SK-N-SH (cell line): ENCODE measurements around the gene PDZRN4. TPM values are rescaled to one million over a fixed set of nuclear protein-coding genes. Genes with fewer than 3 reads are reported as not detected.
A peak's percentile ranks its signal among the peaks of the same experiment; 100 is the strongest.

ENCODE experiments used
- CTCF ChIA-PET: fragments of 300-600, 350-600 bp; formaldehyde crosslinking; extraction: SDS; loops from one replicate; lab custom pipeline; 2021; lab: Yijun Ruan, JAX
- POLR2A ChIA-PET: fragments of 350-600 bp; sonication (Branson Sonifier 250); formaldehyde crosslinking; extraction: SDS; loops from one replicate; lab custom pipeline; 2020; ENCODE audit warnings: antibody characterized with exemption, inconsistent platforms; lab: Yijun Ruan, JAX
- DNase-seq: peaks from one replicate; pipeline ENCODE4 v3.0.0; 2012
- H2AFZ ChIP-seq: fragments of 200-600 bp; sonication (generic); 2 replicates; pipeline ENCODE4 v1.8.1; 2016; ENCODE audit warnings: antibody characterized with exemption, mild to moderate bottlenecking, low read depth
- H3F3A ChIP-seq: fragments of 200-600 bp; sonication (generic); replicated peaks from 2 replicates; pipeline ENCODE3; 2016; ENCODE audit warnings: antibody characterized with exemption, mild to moderate bottlenecking; ENCODE audit not compliant: insufficient read depth
- H3K27ac ChIP-seq, 2 experiments: fragments of 200-500 bp in 1 of 2; fragments of 200-600 bp in 1 of 2; sonication (Bioruptor generic) in 1 of 2; sonication (generic), shearing (Covaris generic) in 1 of 2; 2 replicates each; pipeline versions ENCODE4 v1.5.1 to v1.6.1; 2014 to 2016; ENCODE audit warnings: low read depth in 2 of 2, inconsistent platforms in 1 of 2, low read length in 1 of 2, mild to moderate bottlenecking in 1 of 2, mixed read lengths in 1 of 2
- H3K27me3 ChIP-seq: fragments of 200-600 bp; sonication (generic), shearing (Covaris generic); 2 replicates; pipeline ENCODE4 v1.6.1; 2016; ENCODE audit warnings: mixed run types; ENCODE audit not compliant: insufficient read depth
- H3K36me3 ChIP-seq, 2 experiments: fragments of 200-500 bp in 1 of 2; fragments of 200-600 bp in 1 of 2; sonication (Bioruptor generic) in 1 of 2; sonication (generic) in 1 of 2; replicated peaks in 1 of 2; 2 replicates each; pipeline versions ENCODE3 to v1.5.1; 2014 to 2016; ENCODE audit warnings: low read length in 1 of 2, mild to moderate bottlenecking in 1 of 2; ENCODE audit not compliant: insufficient read depth in 2 of 2, control insufficient read depth in 1 of 2
- H3K4me1 ChIP-seq, 2 experiments: fragments of 200-500 bp in 1 of 2; fragments of 200-600 bp in 1 of 2; sonication (Bioruptor generic) in 1 of 2; sonication (generic), shearing (Covaris generic) in 1 of 2; 2 replicates each; pipeline versions ENCODE4 v1.5.1 to v1.6.1; 2014 to 2016; ENCODE audit warnings: low read depth in 1 of 2, low read length in 1 of 2, mixed run types in 1 of 2; ENCODE audit not compliant: insufficient read depth in 2 of 2, control insufficient read depth in 1 of 2
- H3K4me2 ChIP-seq: fragments of 200-600 bp; sonication (generic), shearing (Covaris generic); 2 replicates; pipeline ENCODE4 v1.6.1; 2017; ENCODE audit warnings: mixed run types
- H3K4me3 ChIP-seq, 2 experiments: fragments of 200-500 bp in 1 of 2; fragments of 200-600 bp in 1 of 2; sonication (Bioruptor generic) in 1 of 2; sonication (generic), shearing (Covaris generic) in 1 of 2; 2 replicates each; pipeline versions ENCODE4 v1.5.1 to v1.8.1; 2014 to 2016; ENCODE audit warnings: low read depth in 2 of 2, inconsistent platforms in 1 of 2, low read length in 1 of 2, mild to moderate bottlenecking in 1 of 2, mixed read lengths in 1 of 2, moderate library complexity in 1 of 2
- H3K79me2 ChIP-seq: fragments of 200-600 bp; sonication (generic); 2 replicates; pipeline ENCODE4 v1.8.1; 2017; ENCODE audit warnings: mild to moderate bottlenecking; ENCODE audit not compliant: insufficient read depth
- H3K9ac ChIP-seq: fragments of 200-600 bp; sonication (generic); 2 replicates; pipeline ENCODE4 v1.6.1; 2017; ENCODE audit warnings: mixed run types
- H3K9me2 ChIP-seq: fragments of 200-600 bp; sonication (generic); 2 replicates; pipeline ENCODE4 v1.6.1; 2017; ENCODE audit warnings: mixed run types
- H3K9me3 ChIP-seq: fragments of 200-600 bp; sonication (generic); 2 replicates; pipeline ENCODE4 v1.6.1; 2017; ENCODE audit warnings: mixed run types, mild to moderate bottlenecking, moderate library complexity
- H4K20me1 ChIP-seq: fragments of 200-600 bp; sonication (generic); 2 replicates; pipeline ENCODE4 v1.6.1; 2017; ENCODE audit warnings: mild to moderate bottlenecking, mixed run types; ENCODE audit not compliant: insufficient read depth
- ELF1 ChIP-seq: IDR thresholded peaks from 2 replicates; pipeline ENCODE4 v1.4.0; 2012
- EP300 ChIP-seq, 2 experiments: IDR thresholded peaks; 2 replicates each; pipeline versions ENCODE4 v1.4.0 to v1.6.1; 2012; ENCODE audit warnings: borderline replicate concordance in 1 of 2, low read depth in 1 of 2, low read length in 1 of 2
- FOSL2 ChIP-seq: IDR thresholded peaks from 2 replicates; pipeline ENCODE4 v1.4.0; 2012; ENCODE audit warnings: low read depth, mild to moderate bottlenecking, moderate library complexity, borderline replicate concordance
- FOXJ3 ChIP-seq: sonication (generic); formaldehyde crosslinking; IDR thresholded peaks from 2 replicates; pipeline ENCODE4 v1.5.1; 2020; ENCODE audit warnings: mild to moderate bottlenecking, missing genetic modification reagents
- FOXM1 ChIP-seq: IDR thresholded peaks from 2 replicates; pipeline ENCODE4 v1.4.0; 2012; ENCODE audit warnings: low read depth, mild to moderate bottlenecking
- GATA2 ChIP-seq: sonication (generic); formaldehyde crosslinking; IDR thresholded peaks from 2 replicates; pipeline ENCODE4 v1.5.0; 2020; ENCODE audit warnings: mild to moderate bottlenecking, missing genetic modification reagents
- MAX ChIP-seq: IDR thresholded peaks from 2 replicates; pipeline ENCODE4 v1.4.0; 2012; ENCODE audit warnings: low read depth
- PBX3 ChIP-seq: IDR thresholded peaks from 2 replicates; pipeline ENCODE4; 2012
- RAD21 ChIP-seq: IDR thresholded peaks from 2 replicates; pipeline ENCODE4 v1.6.1; 2012; ENCODE audit warnings: mild to moderate bottlenecking, low read length
- USF1 ChIP-seq: IDR thresholded peaks from 2 replicates; pipeline ENCODE4 v1.4.0; 2012; ENCODE audit warnings: low read depth, borderline replicate concordance
- WGBS: methylation state at CpG from one replicate; pipeline ENCODE4 v1.1.6; 2017; ENCODE audit warnings: low lambda C conversion rate; 5-methylcytosine and 5-hydroxymethylcytosine counted together
- polyA plus RNA-seq, 3 experiments: library from polyadenylated mRNA; depleted of rRNA; stranded (reverse); fragments of >200 nt; gene quantifications; 2 replicates each; pipeline ENCODE4 v1.2.3, GENCODE V29; 2012

The PDZRN4 gene
- polyA plus RNA-seq, 1 of the 3 experiments (the other 2 are of a cell fraction): 0.02 TPM

GRCh38 chr12:41362510-41362909, 174.4 kb downstream of the PDZRN4 start (continued):
- no peak for TF ChIP-seq MAX

- Histone ChIP-seq H3K27ac (peak overlapping the region in 1 of 2 experiments; percentile 50; a peak in 2 of 4 replicates), H3K27me3 (no peaks in the 10 kb centered on the region), H3K9me3 (no peaks in the 10 kb centered on the region), H3K9me2 (no peaks in the 10 kb centered on the region), H3K9ac (no peak overlapping the region), H3K4me1 (peaks cover 0 to 13% of the 10 kb centered on the region in 2 experiments; a peak in 2 of 4 replicates), H3F3A (no peaks in the 10 kb centered on the region), H3K4me3 (no peak overlapping the region), H3K79me2 (no peaks in the 10 kb centered on the region), H3K36me3 (no peaks in the 10 kb centered on the region), H3K4me2 (no peak overlapping the region), H2AFZ (no peak overlapping the region), H4K20me1 (no peaks in the 10 kb centered on the region)
- no peak for DNase-seq
- ChIA-PET CTCF (no interaction called here), POLR2A (no interaction called here)
- TF ChIP-seq EP300 (IDR thresholded peaks at IDR 0.05; ENCODE audit: borderline replicate concordance in 1 of 2, low read depth in 1 of 2, low read length in 1 of 2) (no peak), RAD21 (no peak), FOXM1 (no peak), GATA2 (CRISPR knock-in tag) (peak; percentile 10; the same call in 1 of the 2 replicates)
Observed at GRCh38 chr12:41362931-41363330, 174.8 kb downstream of the PDZRN4 start.

GRCh38 chr12:41364211-41364610, 176.1 kb downstream of the PDZRN4 start:
- peaks cover 0 to 13% of the 10 kb centered on the region in 2 experiments; a peak in 2 of 4 replicates for H3K4me1 ChIP-seq
- H3K79me2 ChIP-seq: no peaks in the 10 kb centered on the region
- WGBS: 82% methylated on average over 1 of the region's 1 CpG
- no peak for TF ChIP-seq ELF1
- no peak for TF ChIP-seq FOSL2
- TF ChIP-seq PBX3: no peak
- no peaks in the 10 kb centered on the region for H4K20me1 ChIP-seq
- no peak overlapping the region for H2AFZ ChIP-seq
- no peaks in the 10 kb centered on the region for H3K9me2 ChIP-seq
- no peak overlapping the region for H3K4me3 ChIP-seq
- H3K27me3 ChIP-seq: no peaks in the 10 kb centered on the region
- no peaks in the 10 kb centered on the region for H3F3A ChIP-seq
- DNase-seq: no peak
- no peaks in the 10 kb centered on the region for H3K36me3 ChIP-seq
- H3K4me2 ChIP-seq: no peak overlapping the region
- H3K9me3 ChIP-seq: no peaks in the 10 kb centered on the region
- POLR2A ChIA-PET: no interaction called here
- no peak overlapping the region for H3K27ac ChIP-seq
- CTCF ChIA-PET: no interaction called here
- no peak overlapping the region for H3K9ac ChIP-seq

- Histone ChIP-seq H3K36me3 (no peaks in the 10 kb centered on the region), H2AFZ (no peak overlapping the region), H3K4me3 (no peak overlapping the region), H3K27me3 (no peaks in the 10 kb centered on the region), H3K4me2 (no peak overlapping the region), H3K4me1 (peaks cover 0 to 13% of the 10 kb centered on the region in 2 experiments; a peak in 2 of 4 replicates), H3F3A (no peaks in the 10 kb centered on the region), H3K9me2 (no peaks in the 10 kb centered on the region), H3K27ac (no peak overlapping the region)
- POLR2A ChIA-PET: no interaction called here
- TF ChIP-seq PBX3 (no peak), FOXM1 (no peak), USF1 (no peak), FOXJ3 (CRISPR knock-in tag) (no peak)
- TF ChIP-seq, all 33 proteins: peak for 0
- WGBS: 19% methylated on average over 2 of the region's 2 CpGs
- DNase-seq: no peak
- Histone ChIP-seq H3K9me3 (no peaks in the 10 kb centered on the region), H3K9ac (no peak overlapping the region), H4K20me1 (no peaks in the 10 kb centered on the region), H3K79me2 (no peaks in the 10 kb centered on the region)
- CTCF ChIA-PET: interaction anchor here (1.2 kb wide), 1 partner anchor 56 kb away, joined by 3 read pairs; no protein-coding TSS in a partner anchor
Observed at GRCh38 chr12:41365653-41366171, 177.6 kb downstream of the PDZRN4 start.
